GM12878 (cell line): ENCODE measurements around the gene PHKB.

Source experiments
- BCLAF1 ChIP-seq: fragments of 450-650 bp; IDR thresholded peaks from 2 replicates; pipeline ENCODE4 v1.6.1; 2017; ENCODE audit warnings: antibody characterized with exemption, mild to moderate bottlenecking, moderate library complexity
- CTCF ChIP-seq, 3 experiments: IDR thresholded peaks in 2 of 3; conservative IDR thresholded peaks in 1 of 3; 2 replicates each; pipeline ENCODE4 v1.5.1; 2011; ENCODE audit warnings: low read depth in 3 of 3, low read length in 3 of 3, mild to moderate bottlenecking in 3 of 3, control low read depth in 2 of 3, moderate library complexity in 2 of 3, inconsistent platforms in 1 of 3, mixed read lengths in 1 of 3; ENCODE audit not compliant: control insufficient read depth in 2 of 3, insufficient read depth in 1 of 3; ENCODE audit errors: extremely low read depth in 1 of 3
- HDAC2 ChIP-seq: fragments of 200-600 bp; sonication (generic); IDR thresholded peaks from 2 replicates; pipeline ENCODE4 v1.6.1; 2017
- IKZF1 ChIP-seq: fragments of 450-650 bp; conservative IDR thresholded peaks from 2 replicates; pipeline ENCODE4 v1.6.1; 2017; ENCODE audit warnings: antibody characterized with exemption, mild to moderate bottlenecking
- MYC ChIP-seq: IDR thresholded peaks from 2 replicates; pipeline ENCODE4 v1.6.1; 2011; ENCODE audit warnings: mild to moderate bottlenecking, low read length, moderate library complexity, inconsistent platforms; ENCODE audit not compliant: insufficient read depth, insufficient replicate concordance, insufficient read length, severe bottlenecking
- NFIC ChIP-seq: IDR thresholded peaks from 2 replicates; pipeline ENCODE4 v1.6.1; 2012; ENCODE audit warnings: low read depth, mild to moderate bottlenecking, inconsistent platforms, low read length, moderate library complexity
- PBX3 ChIP-seq: IDR thresholded peaks from 2 replicates; pipeline ENCODE4 v1.6.1; 2011; ENCODE audit warnings: mild to moderate bottlenecking, low read depth, low read length, moderate library complexity; ENCODE audit not compliant: insufficient replicate concordance
- TAF1 ChIP-seq: IDR thresholded peaks from 2 replicates; pipeline ENCODE4 v1.6.1; 2011; ENCODE audit warnings: mild to moderate bottlenecking, low read depth, low read length, borderline replicate concordance
- WRNIP1 ChIP-seq: IDR thresholded peaks from 2 replicates; pipeline ENCODE4 v1.6.1; 2011; ENCODE audit warnings: low read depth, low read length, improper control_type of control experiment, borderline replicate concordance

- TF ChIP-seq PBX3, result no peak
- no peak for TF ChIP-seq HDAC2
- no peak for TF ChIP-seq MYC
- TF ChIP-seq WRNIP1, result no peak
- TF ChIP-seq TAF1, result no peak
- peak; percentile 72 for TF ChIP-seq IKZF1
- no peak for TF ChIP-seq CTCF (IDR thresholded peaks at IDR 0.05 in 2 of 3, conservative IDR thresholded peaks at IDR 0.05 in 1 of 3; ENCODE audit: control insufficient read depth in 2 of 3, extremely low read depth in 1 of 3, insufficient read depth in 1 of 3, low read depth in 3 of 3, low read length in 3 of 3)
- no peak; the same call in 1 of the 2 replicates for TF ChIP-seq NFIC
- TF ChIP-seq BCLAF1, result no peak
Observed at GRCh38 chr16:47523342-47524006, 62.3 kb downstream of the PHKB start.
